HEK293T (cell line): ENCODE measurements around the gene PREX1.

Experiments
- BHLHE40 ChIP-seq: fragments of 450-650 bp; IDR thresholded peaks from 2 replicates; pipeline ENCODE4 v1.6.1; 2016; ENCODE audit warnings: mild to moderate bottlenecking, moderate library complexity, borderline replicate concordance
- ELF4 ChIP-seq: fragments of 450-650 bp; IDR thresholded peaks from 2 replicates; pipeline ENCODE4 v1.6.1; 2017; ENCODE audit warnings: antibody characterized with exemption
- FOXK2 ChIP-seq: fragments of 450-650 bp; IDR thresholded peaks from 2 replicates; pipeline ENCODE4 v1.6.1; 2016; ENCODE audit warnings: mild to moderate bottlenecking
- FOXM1 ChIP-seq: fragments of 450-650 bp; IDR thresholded peaks from 2 replicates; pipeline ENCODE4 v1.6.1; 2017; ENCODE audit warnings: mild to moderate bottlenecking, borderline replicate concordance
- HDGF ChIP-seq: fragments of 450-650 bp; IDR thresholded peaks from 2 replicates; pipeline ENCODE4 v1.6.1; 2017; ENCODE audit warnings: antibody characterized with exemption, borderline replicate concordance
- L3MBTL2 ChIP-seq: fragments of 450-650 bp; conservative IDR thresholded peaks from 2 replicates; pipeline ENCODE4 v1.6.1; 2016; ENCODE audit warnings: mild to moderate bottlenecking
- SUZ12 ChIP-seq: fragments of 450-650 bp; IDR thresholded peaks from 2 replicates; pipeline ENCODE4 v1.6.1; 2016; ENCODE audit warnings: mild to moderate bottlenecking
- ZNF384 ChIP-seq: fragments of 450-650 bp; IDR thresholded peaks from 2 replicates; pipeline ENCODE4 v1.6.1; 2016

DNA sequence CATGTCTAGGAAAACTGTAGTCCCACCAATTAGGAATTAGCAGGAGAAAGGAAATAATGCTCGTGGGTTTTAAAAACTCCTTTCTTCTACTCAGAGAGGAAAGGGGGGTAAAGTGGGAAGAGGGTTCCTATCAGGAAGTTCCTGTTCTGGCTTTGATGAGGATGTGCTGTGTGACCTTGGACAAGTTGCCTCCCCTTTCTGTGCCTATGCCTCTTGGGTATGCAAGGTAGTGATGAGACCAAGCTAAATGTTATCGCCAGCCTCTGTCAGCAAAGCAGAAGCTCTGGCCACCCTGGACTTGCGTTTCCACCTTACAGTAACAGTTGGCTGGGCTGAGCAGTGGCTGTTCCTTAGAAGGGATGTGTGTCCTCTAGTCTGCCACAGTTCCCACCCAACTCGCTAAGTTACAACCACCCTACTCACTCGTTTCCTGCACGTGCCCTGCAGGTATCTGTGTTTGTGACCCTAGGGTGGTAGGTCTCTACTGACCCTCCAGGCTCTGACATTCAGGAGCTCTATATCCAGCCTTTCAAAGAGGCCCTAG is 110.0 kb downstream of the PREX1 start:
- TF ChIP-seq FOXM1 (no peak), HDGF (no peak), SUZ12 (no peak), ELF4 (no peak), ZNF384 (no peak), L3MBTL2 (no peak), FOXK2 (no peak), BHLHE40 (no peak)
